Ovary (tissue), 9 donors: Measurements from ENCODE around the gene LIFR. TPM values are rescaled to one million over a fixed set of nuclear protein-coding genes. Genes with fewer than 3 reads are reported as not detected.

Source experiments
- DNase-seq, 5 donors: peaks; one replicate each; pipeline ENCODE4 v3.0.0-alpha.2; 2019 to 2020
- H3K27ac ChIP-seq, 2 donors: fragments of 200-600 bp; one replicate each; pipeline versions ENCODE4 v1.5.1 to v1.8.0; 2019 to 2022
- H3K27me3 ChIP-seq: fragments of 200-600 bp; one replicate; pipeline ENCODE4 v1.8.0; 2022
- H3K36me3 ChIP-seq: fragments of 200-600 bp; sonication (generic); one replicate; pipeline ENCODE4 v1.5.1; 2019
- H3K4me1 ChIP-seq: one replicate; pipeline ENCODE4 v1.8.1; 2013; ENCODE audit warnings: mild to moderate bottlenecking, moderate library complexity; ENCODE audit not compliant: insufficient read depth
- H3K4me3 ChIP-seq: fragments of 200-600 bp; sonication (generic); one replicate; pipeline ENCODE4 v1.5.1; 2017
- H3K9me3 ChIP-seq, 2 donors: fragments of 200-600 bp in 1 of 2; sonication (generic) in 1 of 2; one replicate each; pipeline versions ENCODE4 v1.5.1 to v1.8.1; 2013 to 2019; ENCODE audit warnings: mild to moderate bottlenecking in 1 of 2, moderate library complexity in 1 of 2
- EP300 ChIP-seq: sonication (generic); formaldehyde crosslinking; IDR thresholded peaks from one replicate; pipeline ENCODE4 v1.6.1; 2017; ENCODE audit warnings: antibody characterized with exemption
- POLR2A ChIP-seq: fragments of 450-650 bp; IDR thresholded peaks from one replicate; pipeline ENCODE4 v1.6.1; 2017; ENCODE audit warnings: antibody characterized with exemption, mild to moderate bottlenecking, moderate library complexity
- WGBS, 3 donors: extraction: QIAGEN DNeasy Blood & Tissue Kit in 1 of 3; methylation state at CpG; one replicate each; pipeline versions ENCODE4 v1.1.5 to v1.1.7; 2013 to 2017; 5-methylcytosine and 5-hydroxymethylcytosine counted together
- intact Hi-C, 4 donors: fragments of 100-400 bp; cut with DNase I; formaldehyde crosslinking; loops; one replicate each; pipeline versions ENCODE4 v1.11.0 to v1.15.1; 2022 to 2023
- polyA plus RNA-seq, 2 donors: library from polyadenylated mRNA; stranded (reverse); fragments of 200-250 nt in 1 of 2; fragments of 350-450 nt in 1 of 2; fragmentation: Illumina TruSeq in 1 of 2; extraction: RNeasy Lipid Tissue Mini Kit (QIAGEN cat#74804) in 1 of 2; gene quantifications; one replicate each; pipeline ENCODE4 v1.2.3, GENCODE V29; 2013 to 2014
- total RNA-seq, 7 donors: library from RNA; depleted of rRNA in 2 of 7; stranded (reverse); fragments of >200 nt in 2 of 7; fragmentation: NEBNext Ultra II Directional in 3 of 7; extraction: Animal tissue kit (Norgen Biotek cat#: 25700) in 3 of 7; gene quantifications; one replicate each; pipeline versions ENCODE4 v1.1.0 to v1.2.4, GENCODE V29; 2016 to 2023
- TF ChIP-seq, protein P1 (sequence below), 3 donors: fragments of 450-650 bp in 2 of 3; fragments of 200-600 bp in 1 of 3; IDR thresholded peaks; one replicate each; pipeline versions ENCODE4 v1.5.1 to v1.8.0; 2016 to 2022; ENCODE audit warnings: antibody characterized with exemption in 3 of 3, mild to moderate bottlenecking in 1 of 3
- donor health status: DM: no; HTN: no; CAD: no; lungs with moderate emphysema.
- donor health status: DM: no; HTN: no; CAD: no.
- donor health status: Bipolar disorder and iron deficiency.
- donor health status: DM: yes; HTN: yes; CAD: no.
- donor health status: DM: no; HTN: no; CAD: no.
- donor health status: DM: yes; HTN: yes; CAD: no.

Gene LIFR
- total and polyA plus RNA-seq, 9 donors = 17.3 to 143 (median 89.3) TPM

DNA sequence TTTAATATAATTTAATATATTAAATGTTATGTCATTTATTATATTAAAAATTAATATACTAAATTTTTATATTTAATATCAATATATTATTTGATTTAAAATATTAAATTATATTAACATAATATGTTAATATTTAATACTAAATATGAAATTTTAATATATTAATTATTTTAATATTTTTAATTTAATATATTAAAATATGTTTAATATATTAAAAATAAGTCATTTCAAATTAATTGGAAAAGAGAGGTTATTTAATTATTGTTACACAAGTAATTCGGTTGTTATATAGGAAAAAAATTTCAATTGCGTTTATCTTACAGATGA lies 114.2 kb downstream of the LIFR start:
- Histone ChIP-seq H3K4me3 (no peak overlapping the region), H3K27me3 (no peaks in the 10 kb centered on the region), H3K9me3 (no peaks in the 10 kb centered on the region), H3K36me3 (no peaks in the 10 kb centered on the region), H3K27ac (no peak overlapping the region), H3K4me1 (no peaks in the 10 kb centered on the region)
- TF ChIP-seq, protein P1, sequence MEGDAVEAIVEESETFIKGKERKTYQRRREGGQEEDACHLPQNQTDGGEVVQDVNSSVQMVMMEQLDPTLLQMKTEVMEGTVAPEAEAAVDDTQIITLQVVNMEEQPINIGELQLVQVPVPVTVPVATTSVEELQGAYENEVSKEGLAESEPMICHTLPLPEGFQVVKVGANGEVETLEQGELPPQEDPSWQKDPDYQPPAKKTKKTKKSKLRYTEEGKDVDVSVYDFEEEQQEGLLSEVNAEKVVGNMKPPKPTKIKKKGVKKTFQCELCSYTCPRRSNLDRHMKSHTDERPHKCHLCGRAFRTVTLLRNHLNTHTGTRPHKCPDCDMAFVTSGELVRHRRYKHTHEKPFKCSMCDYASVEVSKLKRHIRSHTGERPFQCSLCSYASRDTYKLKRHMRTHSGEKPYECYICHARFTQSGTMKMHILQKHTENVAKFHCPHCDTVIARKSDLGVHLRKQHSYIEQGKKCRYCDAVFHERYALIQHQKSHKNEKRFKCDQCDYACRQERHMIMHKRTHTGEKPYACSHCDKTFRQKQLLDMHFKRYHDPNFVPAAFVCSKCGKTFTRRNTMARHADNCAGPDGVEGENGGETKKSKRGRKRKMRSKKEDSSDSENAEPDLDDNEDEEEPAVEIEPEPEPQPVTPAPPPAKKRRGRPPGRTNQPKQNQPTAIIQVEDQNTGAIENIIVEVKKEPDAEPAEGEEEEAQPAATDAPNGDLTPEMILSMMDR (IDR thresholded peaks at IDR 0.05) = no peak
- no peak for TF ChIP-seq EP300
- no peak for TF ChIP-seq POLR2A
- WGBS, 3 donors = 90 to 96% (median 94%) methylated on average over 2 of the region's 2 CpGs
- DNase-seq = no peak
- intact Hi-C loops = loop anchor here in 2 of 4 donors (5.0 kb wide), 2 partner anchors 225 to 365 kb away; no protein-coding TSS in a partner anchor

DNA sequence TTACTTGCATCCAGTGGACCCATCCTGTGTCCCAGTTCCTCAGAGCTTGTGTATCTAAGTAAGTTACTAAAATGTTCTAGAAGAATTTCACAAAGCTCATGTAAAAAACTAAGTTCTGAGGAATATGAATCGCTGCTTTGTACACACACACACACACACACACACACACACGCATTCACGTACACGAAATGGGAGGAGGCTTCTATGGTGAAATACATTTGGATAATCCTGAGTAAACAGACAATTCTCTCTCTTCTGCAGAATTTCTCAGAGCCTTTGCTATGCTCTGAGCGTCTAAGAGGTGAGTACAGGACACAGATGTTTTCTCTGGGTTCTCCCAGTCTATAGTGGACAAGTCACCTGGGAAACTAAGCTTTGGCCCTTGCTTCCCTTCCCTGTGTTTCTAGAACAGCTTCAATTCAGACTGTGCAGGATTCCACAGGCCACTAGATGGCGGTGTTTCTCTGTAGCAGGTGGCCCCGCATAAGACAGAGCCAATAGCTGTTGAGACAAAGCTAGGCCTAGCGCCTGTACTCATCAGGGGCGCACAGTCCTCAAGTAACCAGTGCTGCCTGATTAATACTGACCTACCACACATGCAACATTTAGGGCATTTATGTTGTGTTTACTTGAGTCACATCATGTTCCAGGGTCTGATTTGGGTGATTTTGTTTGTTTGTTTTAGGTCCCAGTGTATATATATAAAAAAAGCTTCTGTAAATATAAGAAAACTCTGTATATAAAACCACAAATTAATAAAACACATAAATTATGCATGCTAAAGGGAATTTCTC lies 114.8 kb downstream of the LIFR start:
- no peak overlapping the region for H3K27ac ChIP-seq
- 25 to 32% (median 30%) methylated on average over 9 of the region's 9 CpGs for WGBS, 3 donors
- H3K4me3 ChIP-seq = no peak overlapping the region
- no peaks in the 10 kb centered on the region for H3K4me1 ChIP-seq
- no peak for TF ChIP-seq EP300
- TF ChIP-seq, protein P1 (IDR thresholded peaks at IDR 0.05) = peak; percentile 86 to 97 (median 95)
- H3K36me3 ChIP-seq = no peaks in the 10 kb centered on the region
- peak; percentile 87 to 94 (median 90) for DNase-seq
- intact Hi-C loops = loop anchor here in 3 of 4 donors (1.0 to 5.0 kb wide), 4 partner anchors 17 to 366 kb away; no protein-coding TSS in a partner anchor
- no peaks in the 10 kb centered on the region for H3K9me3 ChIP-seq
- no peaks in the 10 kb centered on the region for H3K27me3 ChIP-seq

DNA sequence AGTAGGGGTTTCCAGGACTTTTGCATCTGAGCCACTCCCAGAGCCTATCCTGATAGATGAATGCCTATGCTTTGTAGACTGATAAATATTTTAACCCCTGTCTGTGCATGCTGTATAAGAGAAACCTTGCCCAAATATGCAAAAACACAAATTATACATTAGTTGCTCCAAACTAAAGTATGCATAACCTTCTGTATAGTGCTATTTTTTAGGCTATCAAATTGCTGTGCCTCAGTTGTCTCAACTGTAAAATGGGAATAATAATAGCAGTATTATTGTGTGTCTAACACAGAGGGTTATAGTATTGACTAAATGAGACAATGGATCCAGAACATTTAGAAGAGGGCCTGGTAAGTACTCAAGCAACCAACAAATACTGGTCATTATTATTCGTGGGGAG lies 117.7 kb downstream of the LIFR start:
- WGBS, 3 donors = 84 to 96% (median 93%) methylated on average over 1 of the region's 1 CpG
- H3K27me3 ChIP-seq = no peaks in the 10 kb centered on the region
- TF ChIP-seq EP300 (no peak), POLR2A (no peak)
- TF ChIP-seq, protein P1 (IDR thresholded peaks at IDR 0.05) = no peak
- H3K9me3 ChIP-seq = no peaks in the 10 kb centered on the region
- intact Hi-C loops = loop anchor here in 1 of 4 donors (5.0 to 10.0 kb wide), 2 partner anchors 226 to 369 kb away; no protein-coding TSS in a partner anchor
- no peak overlapping the region for H3K4me3 ChIP-seq
- no peaks in the 10 kb centered on the region for H3K4me1 ChIP-seq
- no peaks in the 10 kb centered on the region for H3K36me3 ChIP-seq
- H3K27ac ChIP-seq = no peak overlapping the region
- DNase-seq = no peak

DNA sequence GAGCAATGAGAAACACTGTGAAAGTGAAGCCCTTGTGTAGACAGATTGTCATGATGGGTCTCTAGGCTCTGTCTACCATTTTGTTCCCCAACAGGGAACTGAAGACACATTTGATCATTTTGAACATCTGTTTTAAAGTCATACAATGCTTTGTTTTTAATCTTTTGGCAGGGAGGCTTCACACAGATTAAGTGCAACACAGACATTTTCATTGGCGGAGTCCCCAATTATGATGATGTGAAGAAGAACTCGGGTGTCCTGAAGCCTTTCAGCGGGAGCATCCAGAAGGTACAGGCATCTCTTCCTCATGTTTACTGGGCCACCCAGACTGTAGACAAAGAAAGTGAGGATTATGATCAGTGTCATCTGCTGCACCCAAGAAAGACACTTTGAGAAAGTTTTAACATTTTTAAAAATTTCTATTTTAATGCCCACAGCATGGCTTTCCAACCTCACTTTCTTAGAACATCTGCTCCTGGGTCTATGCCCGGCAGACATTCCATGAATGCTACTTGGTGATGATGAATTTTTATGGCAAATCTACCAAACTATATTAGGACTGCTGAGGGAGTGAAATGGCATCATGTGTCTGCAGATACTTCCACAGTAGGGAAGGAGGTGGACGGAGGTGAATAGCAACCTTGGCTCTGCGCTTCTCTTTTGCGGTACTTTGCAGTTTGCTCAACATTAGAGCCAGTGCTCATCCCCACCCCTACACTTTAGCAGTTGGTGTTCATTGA lies 121.3 kb downstream of the LIFR start:
- no peaks in the 10 kb centered on the region for H3K27me3 ChIP-seq
- no peak overlapping the region for H3K4me3 ChIP-seq
- TF ChIP-seq, protein P1 (IDR thresholded peaks at IDR 0.05) = no peak
- TF ChIP-seq EP300 (no peak), POLR2A (no peak)
- no peaks in the 10 kb centered on the region for H3K36me3 ChIP-seq
- H3K9me3 ChIP-seq = no peaks in the 10 kb centered on the region
- H3K4me1 ChIP-seq = peaks cover 4% of the 10 kb centered on the region
- no peak overlapping the region for H3K27ac ChIP-seq
- DNase-seq = no peak
- intact Hi-C loops = loop anchor here in 2 of 4 donors (5.0 to 10.0 kb wide), 2 partner anchors 230 to 372 kb away; no protein-coding TSS in a partner anchor
- WGBS, 3 donors = 73 to 88% (median 85%) methylated on average over 7 of the region's 7 CpGs
